Right forelimb (tissue), 1 donor: ENCODE data around the gene CLIP2.
A peak's percentile ranks its signal among the peaks of the same experiment; 100 is the strongest.

ENCODE experiments used
- DNase-seq: peaks from one replicate; pipeline ENCODE4 v3.0.0-alpha.2; 2018

The CLIP2 gene

DNA sequence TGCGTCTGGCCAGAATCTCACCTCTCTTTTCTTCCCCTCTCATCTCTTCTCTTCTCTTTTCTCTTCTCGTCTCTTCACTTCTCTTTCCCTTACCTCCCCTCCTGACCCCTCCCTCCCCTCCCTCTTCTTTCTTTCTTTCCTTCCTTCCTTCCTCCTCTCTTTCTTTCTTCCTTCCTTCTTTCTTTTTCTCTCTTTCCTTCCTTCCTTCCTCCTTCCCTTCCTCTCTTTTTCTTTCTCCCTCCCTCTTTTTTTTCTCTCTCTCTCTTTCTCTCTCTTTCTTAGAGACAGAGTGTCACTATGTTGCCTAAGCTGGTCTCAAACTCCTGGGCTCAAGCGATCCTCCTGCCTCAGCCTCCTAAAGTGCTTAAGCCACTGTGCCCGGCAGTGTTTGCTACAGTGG lies 159.9 kb downstream of the CLIP2 start:
- DNase-seq: no peak

DNA sequence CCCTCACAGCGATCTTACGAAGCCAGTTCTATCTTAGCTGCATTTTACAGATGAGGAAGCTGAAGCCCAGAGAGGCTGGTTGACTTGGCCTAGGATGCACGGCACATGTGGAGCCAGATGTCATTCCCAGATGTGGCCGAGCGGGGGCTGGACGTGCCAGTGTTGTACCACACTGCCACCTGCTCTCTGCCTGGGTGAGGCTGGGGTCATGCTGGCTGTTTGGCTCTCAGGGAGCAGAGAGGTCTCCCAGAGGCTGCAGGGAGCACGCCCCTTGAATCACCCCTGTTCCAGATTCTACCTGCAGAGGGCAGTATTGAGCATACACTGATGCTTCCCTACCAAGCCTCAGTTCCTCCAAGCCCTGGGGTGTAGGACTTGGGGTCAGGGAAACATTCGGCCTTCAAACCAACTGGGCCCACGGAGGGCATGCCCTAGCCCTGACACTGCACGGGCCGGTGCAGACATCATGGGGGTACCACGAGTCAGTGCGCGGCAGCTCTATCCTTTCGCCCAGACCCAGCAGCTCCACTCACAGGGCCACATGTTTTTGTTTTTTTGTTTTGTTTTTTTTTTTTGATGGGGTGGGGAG lies 160.7 kb downstream of the CLIP2 start:
- DNase-seq: no peak

DNA sequence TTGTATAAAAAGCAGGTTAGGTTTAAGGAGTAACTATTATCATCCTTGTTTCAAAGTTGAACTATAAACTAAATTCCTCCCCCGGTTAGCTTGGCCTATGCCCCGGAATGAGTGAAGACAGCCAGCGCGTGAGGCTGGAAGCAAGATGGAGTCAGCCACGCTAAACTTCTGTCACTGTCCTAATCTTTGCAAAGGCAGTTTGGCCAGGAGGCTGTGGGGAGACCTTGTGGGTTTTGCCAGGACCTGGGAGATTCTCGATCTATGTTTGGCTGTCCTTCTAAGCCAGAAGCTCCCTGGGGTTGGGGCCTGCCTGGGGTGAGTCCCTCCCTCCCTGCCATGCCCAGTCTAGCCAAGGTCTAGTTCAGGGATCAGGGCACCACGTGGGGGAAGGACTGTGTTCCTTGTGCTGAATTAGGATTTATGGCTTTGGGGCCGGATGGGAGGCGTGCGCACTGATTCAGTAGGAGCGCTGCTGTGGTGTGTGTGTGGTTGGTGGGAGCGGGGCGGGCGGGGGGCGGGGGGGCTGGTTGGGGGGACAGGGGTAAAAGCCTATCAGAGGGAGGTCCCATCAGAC lies 163.6 kb downstream of the CLIP2 start:
- no peak for DNase-seq

DNA sequence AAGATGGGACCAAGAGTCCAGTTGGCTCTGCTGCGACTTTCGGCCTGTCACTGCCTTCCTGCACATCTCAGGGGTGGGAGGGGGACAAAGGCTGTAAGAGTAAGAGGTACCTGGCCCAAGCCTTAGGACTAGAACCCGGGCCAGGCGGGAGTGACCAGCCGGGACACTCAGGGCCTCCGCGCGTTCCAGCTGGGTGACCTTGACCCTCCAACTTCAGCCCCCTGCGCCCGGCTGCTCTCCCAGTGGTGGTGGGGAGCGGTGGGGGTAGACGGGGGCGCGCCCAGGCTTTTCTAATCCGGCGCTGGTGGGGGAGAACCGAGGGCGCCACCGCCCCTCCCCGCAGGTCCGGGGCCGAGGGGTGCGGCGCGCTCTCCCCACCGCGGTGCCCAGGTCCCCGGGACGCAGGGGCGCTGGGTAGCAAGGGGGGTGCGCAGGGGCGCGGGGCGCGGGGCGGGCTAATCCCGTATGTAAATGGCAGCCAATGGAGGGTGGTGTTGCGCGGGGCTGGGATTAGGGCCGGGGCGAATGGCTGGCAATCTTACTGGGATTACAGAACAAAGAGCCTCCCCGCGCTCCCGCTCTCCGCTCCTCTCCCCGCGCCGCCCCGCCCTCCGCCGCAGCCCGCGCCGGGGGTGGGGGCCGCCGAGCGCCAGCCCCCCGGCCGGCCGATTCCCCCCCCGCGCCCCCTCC lies 164.3 kb downstream of the CLIP2 start, which contains the start of gene GTF2IRD1:
Gene GTF2IRD1, plus strand, starts transcription at position 585 of the 690 bp plus-strand sequence. CDS start 54,175 bp downstream, outside the sequence.
- DNase-seq: peak; percentile 85

DNA sequence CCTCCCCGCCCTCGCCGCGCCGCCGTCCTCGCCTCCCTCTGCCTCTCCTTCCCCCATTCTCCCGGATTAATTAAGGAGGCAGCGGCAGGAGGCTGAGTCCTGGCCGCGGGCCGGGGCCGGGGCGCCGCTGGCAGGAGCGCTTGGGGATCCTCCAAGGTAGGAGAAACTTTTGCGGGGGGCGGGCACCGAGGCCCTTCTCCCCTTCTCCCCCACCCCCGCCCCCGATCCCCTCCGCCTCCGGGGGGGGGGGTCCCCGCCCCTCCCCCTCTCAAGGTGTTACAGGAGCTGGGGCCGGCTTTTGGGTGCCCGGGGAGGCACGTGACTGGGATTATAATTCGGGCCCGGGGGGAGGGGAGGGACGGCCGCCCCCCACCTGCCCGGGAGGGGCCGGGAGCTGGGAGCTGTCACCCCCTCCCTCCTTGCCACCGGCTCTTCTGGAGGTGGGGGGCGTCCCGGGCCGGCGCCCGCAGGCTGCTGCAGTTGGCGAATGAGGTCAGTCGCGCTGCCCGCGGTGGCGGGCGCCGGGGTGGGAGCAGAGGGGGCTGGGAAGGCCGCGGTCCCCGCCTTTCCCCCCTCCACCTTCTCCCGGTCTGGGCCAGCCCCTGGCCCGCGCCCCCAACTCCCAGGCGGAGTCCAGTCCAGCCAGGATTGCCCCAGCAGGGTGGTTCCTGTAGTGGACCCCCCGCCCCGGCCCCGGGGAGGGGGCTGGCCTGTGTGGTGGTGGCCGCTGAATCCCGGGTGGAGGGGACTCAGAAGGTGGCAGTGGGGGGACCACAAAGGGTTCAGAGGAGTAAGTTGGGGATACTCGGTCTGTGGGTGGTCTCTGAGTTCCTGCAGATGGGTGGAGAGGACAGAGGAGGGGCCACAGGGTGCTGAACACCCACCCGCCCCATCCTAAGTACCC lies 165.1 kb downstream of the CLIP2 start:
- DNase-seq: peak; percentile 72

DNA sequence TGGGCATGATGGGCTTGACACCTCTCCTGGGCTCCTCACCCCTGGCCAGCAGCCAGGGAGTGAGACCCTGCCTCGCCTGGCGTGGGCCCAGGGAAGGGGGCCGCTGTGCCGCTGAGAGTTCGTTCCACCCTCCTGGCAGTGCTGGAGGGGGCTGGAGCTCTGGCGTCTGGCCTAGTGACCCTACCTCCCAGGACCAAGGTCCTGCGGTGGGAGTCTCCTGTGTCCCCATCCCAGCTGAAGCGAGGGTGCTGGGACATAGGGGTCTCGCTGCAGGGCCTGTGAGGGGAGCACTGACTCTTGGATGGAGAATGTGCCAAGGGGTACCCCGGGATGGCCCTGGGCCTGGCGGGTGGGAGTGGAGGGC lies 165.7 kb downstream of the CLIP2 start:
- no peak for DNase-seq

DNA sequence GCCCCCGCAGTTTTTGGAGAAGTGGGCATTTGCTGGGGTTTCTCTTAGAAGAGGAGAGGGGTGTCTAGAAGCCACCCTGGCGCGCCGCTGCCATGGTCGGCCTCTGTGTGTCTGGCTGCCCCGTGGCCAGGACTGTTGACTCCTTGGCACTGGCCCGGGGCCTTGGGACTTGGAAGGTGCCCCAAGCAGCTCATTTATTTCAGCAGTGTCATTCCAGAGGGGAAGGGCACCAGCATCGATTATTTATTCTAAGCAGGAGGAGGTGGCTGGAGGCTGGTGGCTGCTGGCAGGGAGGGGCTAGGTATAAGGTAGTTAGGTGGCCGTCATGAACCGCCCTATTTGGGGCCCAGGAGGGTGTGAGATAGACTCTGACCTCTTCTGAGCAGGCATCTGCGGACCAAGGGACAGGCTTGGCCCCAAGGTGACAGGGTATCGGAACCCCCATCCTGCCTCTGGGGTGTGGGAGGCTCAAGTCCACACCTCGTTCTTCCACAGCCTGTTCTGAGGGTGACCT lies 166.1 kb downstream of the CLIP2 start:
- no peak for DNase-seq
